Measurements from ENCODE around the gene TRIM50. TPM values are rescaled to one million over a fixed set of nuclear protein-coding genes. Genes with fewer than 3 reads are reported as not detected.

TRIM50 gene
- total and polyA plus RNA-seq, 9 of the 15 experiments (the other 6 are each of a cell fraction or from before 2014, with no cell fraction given) = not detected

DNA sequence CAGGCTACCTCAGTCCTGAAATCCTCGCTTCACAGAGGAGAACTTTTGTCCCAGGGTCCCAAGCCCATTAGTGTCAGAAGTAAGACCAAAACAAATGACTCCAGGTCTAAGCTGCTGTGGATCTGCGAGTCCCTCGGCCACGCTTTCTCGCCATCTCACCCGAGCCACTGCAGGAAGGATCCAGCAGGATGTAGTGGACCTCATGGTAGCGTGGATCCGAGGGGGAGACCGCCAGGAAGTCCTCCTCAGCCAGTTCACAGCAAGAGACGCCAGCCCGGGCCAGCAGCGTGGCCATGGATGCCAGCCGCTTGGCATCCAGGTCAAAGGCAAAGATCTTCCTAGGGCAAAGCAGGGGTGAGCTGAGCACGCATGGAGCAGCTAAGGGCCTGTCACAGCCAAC is 23.8 kb downstream of the TRIM50 start:
- H3K36me3 ChIP-seq (ENCODE audit: control insufficient read depth, insufficient read depth, low read length) = peaks cover 46% of the 10 kb centered on the region; the same call in 2 of the 3 replicates
- H3K9me1 ChIP-seq (ENCODE audit: control insufficient read depth, insufficient read depth, low read length) = no peaks in the 10 kb centered on the region
- H3K9me3 ChIP-seq (replicated peaks; ENCODE audit: control insufficient read depth, insufficient read depth, low read depth, low read length) = no peaks in the 10 kb centered on the region
- ChIA-PET POLR2A (no interaction called here), CTCF (ENCODE audit: low intra/inter-chr PET ratio) (no interaction called here)
- BruUV-seq (replicated peaks) = no TSS peak
- peaks cover 26% of the 10 kb centered on the region for H3K79me2 ChIP-seq (ENCODE audit: control insufficient read depth, insufficient read depth, low read length)
- H4K20me1 ChIP-seq (replicated peaks; ENCODE audit: control insufficient read depth, insufficient read depth, low read length) = no peaks in the 10 kb centered on the region
- intact Hi-C loops (cut with micrococcal nuclease) (no loop called here), in situ Hi-C loops (cut with MboI) (no loop called here)
- peak overlapping the region in 1 of 2 experiments; percentile 64; a peak in 2 of 4 replicates for H3K9ac ChIP-seq (ENCODE audit: insufficient read depth in 1 of 2, low read depth in 2 of 2, low read length in 2 of 2)
- no peak overlapping the region for H2AFZ ChIP-seq (ENCODE audit: low read depth, low read length)
- DNase-seq (ENCODE audit: extremely low read depth in 1 of 4, low spot score in 3 of 4) (no peak), FAIRE-seq (no peak), ATAC-seq (no peak)
- H3K4me2 ChIP-seq (ENCODE audit: insufficient read depth, low read length) = no peak overlapping the region
- H3K4me3 ChIP-seq = no peak overlapping the region
- TF ChIP-seq CREB5 (CRISPR knock-in tag; IDR thresholded peaks at IDR 0.05) (no peak), HEY1 (CRISPR knock-in tag; IDR thresholded peaks at IDR 0.05; ENCODE audit: borderline replicate concordance) (no peak), MAFG (tag; conservative IDR thresholded peaks at IDR 0.05) (no peak), ZNF780A (CRISPR knock-in tag; IDR thresholded peaks at IDR 0.05) (no peak)
- 93% methylated on average over 14 of the region's 14 CpGs for WGBS (ENCODE audit: insufficient coverage, low coverage, missing lambda C conversion rate)
- no peak overlapping the region for H3K27ac ChIP-seq (ENCODE audit: extremely low read depth, low read depth, low read length)
- H3K4me1 ChIP-seq (replicated peaks in 1 of 2; ENCODE audit: control insufficient read depth in 2 of 2, insufficient read depth in 2 of 2, low read length in 2 of 2) = peaks cover under 1 to 16% of the 10 kb centered on the region in 2 experiments; a peak in 3 of 5 replicates
- no peaks in the 10 kb centered on the region for H3K27me3 ChIP-seq (ENCODE audit: control insufficient read depth in 2 of 2, insufficient read depth in 2 of 2, low read length in 2 of 2)

- Histone ChIP-seq H3K27me3 (ENCODE audit: control insufficient read depth in 2 of 2, insufficient read depth in 2 of 2, low read length in 2 of 2) (no peaks in the 10 kb centered on the region), H3K4me3 (no peak overlapping the region), H3K4me1 (replicated peaks in 1 of 2; ENCODE audit: control insufficient read depth in 2 of 2, insufficient read depth in 2 of 2, low read length in 2 of 2) (peaks cover 0 to 12% of the 10 kb centered on the region in 2 experiments; a peak in 3 of 5 replicates), H3K36me3 (ENCODE audit: control insufficient read depth, insufficient read depth, low read length) (peaks cover 46% of the 10 kb centered on the region; the same call in 2 of the 3 replicates), H2AFZ (ENCODE audit: low read depth, low read length) (no peak overlapping the region), H3K27ac (ENCODE audit: extremely low read depth, low read depth, low read length) (no peak overlapping the region), H4K20me1 (replicated peaks; ENCODE audit: control insufficient read depth, insufficient read depth, low read length) (no peaks in the 10 kb centered on the region), H3K79me2 (ENCODE audit: control insufficient read depth, insufficient read depth, low read length) (peaks cover 22% of the 10 kb centered on the region), H3K9me3 (replicated peaks; ENCODE audit: control insufficient read depth, insufficient read depth, low read depth, low read length) (no peaks in the 10 kb centered on the region), H3K9ac (ENCODE audit: insufficient read depth in 1 of 2, low read depth in 2 of 2, low read length in 2 of 2) (no peak overlapping the region), H3K4me2 (ENCODE audit: insufficient read depth, low read length) (no peak overlapping the region), H3K9me1 (ENCODE audit: control insufficient read depth, insufficient read depth, low read length) (no peaks in the 10 kb centered on the region)
- ChIA-PET CTCF (ENCODE audit: low intra/inter-chr PET ratio) (no interaction called here), POLR2A (no interaction called here)
- FAIRE-seq (no peak), DNase-seq (ENCODE audit: extremely low read depth in 1 of 4, low spot score in 3 of 4) (no peak), ATAC-seq (no peak)
- BruUV-seq (replicated peaks) = no TSS peak
- in situ Hi-C loops (cut with MboI) = no loop called here
- intact Hi-C loops (cut with micrococcal nuclease) = no loop called here
- 94% methylated on average over 22 of the region's 26 CpGs for WGBS (ENCODE audit: insufficient coverage, low coverage, missing lambda C conversion rate)
- TF ChIP-seq TAF15 (IDR thresholded peaks at IDR 0.05; ENCODE audit: low read depth, low read length) (no peak), NFE2 (IDR thresholded peaks at IDR 0.05; ENCODE audit: low read depth) (no peak), RBFOX2 (IDR thresholded peaks at IDR 0.05; ENCODE audit: low read depth, low read length) (peak; percentile 46), PCBP2 (IDR thresholded peaks at IDR 0.05; ENCODE audit: low read depth, low read length, poor library complexity, severe bottlenecking) (no peak), SREBF1 (IDR thresholded peaks at IDR 0.05; ENCODE audit: borderline replicate concordance, low read depth, low read length) (no peak), TCF3 (CRISPR knock-in tag; IDR thresholded peaks at IDR 0.05) (no peak), ELF4 (CRISPR knock-in tag; IDR thresholded peaks at IDR 0.05) (no peak), CBX8 (IDR thresholded peaks at IDR 0.05; ENCODE audit: borderline replicate concordance, extremely low read depth, low read depth, low read length, poor library complexity, severe bottlenecking) (no peak)
- TF ChIP-seq, protein P1, sequence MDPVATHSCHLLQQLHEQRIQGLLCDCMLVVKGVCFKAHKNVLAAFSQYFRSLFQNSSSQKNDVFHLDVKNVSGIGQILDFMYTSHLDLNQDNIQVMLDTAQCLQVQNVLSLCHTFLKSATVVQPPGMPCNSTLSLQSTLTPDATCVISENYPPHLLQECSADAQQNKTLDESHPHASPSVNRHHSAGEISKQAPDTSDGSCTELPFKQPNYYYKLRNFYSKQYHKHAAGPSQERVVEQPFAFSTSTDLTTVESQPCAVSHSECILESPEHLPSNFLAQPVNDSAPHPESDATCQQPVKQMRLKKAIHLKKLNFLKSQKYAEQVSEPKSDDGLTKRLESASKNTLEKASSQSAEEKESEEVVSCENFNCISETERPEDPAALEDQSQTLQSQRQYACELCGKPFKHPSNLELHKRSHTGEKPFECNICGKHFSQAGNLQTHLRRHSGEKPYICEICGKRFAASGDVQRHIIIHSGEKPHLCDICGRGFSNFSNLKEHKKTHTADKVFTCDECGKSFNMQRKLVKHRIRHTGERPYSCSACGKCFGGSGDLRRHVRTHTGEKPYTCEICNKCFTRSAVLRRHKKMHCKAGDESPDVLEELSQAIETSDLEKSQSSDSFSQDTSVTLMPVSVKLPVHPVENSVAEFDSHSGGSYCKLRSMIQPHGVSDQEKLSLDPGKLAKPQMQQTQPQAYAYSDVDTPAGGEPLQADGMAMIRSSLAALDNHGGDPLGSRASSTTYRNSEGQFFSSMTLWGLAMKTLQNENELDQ (CRISPR knock-in tag; IDR thresholded peaks at IDR 0.05; ENCODE audit: borderline replicate concordance) = no peak
These were observed 24.3 kb downstream of the TRIM50 start for GRCh38 chr7:73303546-73303945.
